PC-3 (cell line): ENCODE measurements around the gene RUFY1. TPM values are rescaled to one million over a fixed set of nuclear protein-coding genes. Genes with fewer than 3 reads are reported as not detected.

Experiments
- ATAC-seq: fragments of 200-7000 bp; cut with Tn5 transposase; 2 replicates; pipeline ENCODE4 v1.9.1; 2020; ENCODE audit warnings: mild to moderate bottlenecking, moderate library complexity
- BruUV-seq: library from RNA; stranded (reverse); fragments of 400-500 nt; replicated peaks from 2 replicates; lab custom pipeline; 2021; lab: Mats Ljungman, UMichigan
- CTCF ChIA-PET: fragments of 300-600 bp; sonication (Branson Sonifier 250); formaldehyde crosslinking; loops from one replicate; lab custom pipeline; 2022; ENCODE audit warnings: antibody characterized with exemption; lab: Charles Lee
- POLR2A ChIA-PET: fragments of 300-600 bp; sonication (Branson Sonifier 250); formaldehyde crosslinking; loops from one replicate; lab custom pipeline; 2022; ENCODE audit warnings: antibody characterized with exemption; ENCODE audit not compliant: unreplicated experiment; lab: Charles Lee
- DNase-seq: peaks from one replicate; pipeline ENCODE4 v3.0.0-alpha.2; 2015
- H2AFZ ChIP-seq: fragments of 300-600 bp; sonication (generic); 2 replicates; pipeline ENCODE4 v1.6.0; 2016; ENCODE audit warnings: antibody characterized with exemption, low read length
- H3F3A ChIP-seq: fragments of 300-600 bp; sonication (generic); one replicate; pipeline ENCODE4 v1.6.0; 2017; ENCODE audit warnings: antibody characterized with exemption, low read length, control low read depth, mild to moderate bottlenecking; ENCODE audit not compliant: unreplicated experiment
- H3K27ac ChIP-seq: fragments of 300-600 bp; sonication (generic); 2 replicates; pipeline ENCODE4 v1.5.1; 2016; ENCODE audit warnings: mild to moderate bottlenecking, low read length
- H3K27me3 ChIP-seq: fragments of 300-600 bp; sonication (generic); 2 replicates; pipeline ENCODE4 v1.6.1; 2016; ENCODE audit warnings: low read length, mixed read lengths
- H3K36me3 ChIP-seq: fragments of 300-600 bp; sonication (generic); 2 replicates; pipeline ENCODE4 v1.6.1; 2016; ENCODE audit warnings: low read depth, mixed run types, low read length, mixed read lengths
- H3K4me1 ChIP-seq: fragments of 300-600 bp; sonication (generic); 2 replicates; pipeline ENCODE4 v1.5.1; 2016; ENCODE audit warnings: low read length; ENCODE audit not compliant: insufficient read depth
- H3K4me2 ChIP-seq: fragments of 300-600 bp; sonication (generic); 2 replicates; pipeline ENCODE4 v1.6.0; 2016; ENCODE audit warnings: low read length
- H3K4me3 ChIP-seq: fragments of 300-600 bp; sonication (generic); 2 replicates; pipeline ENCODE4 v1.5.1; 2016; ENCODE audit warnings: mild to moderate bottlenecking, low read length, mixed read lengths
- H3K79me2 ChIP-seq: fragments of 300-600 bp; sonication (generic); 2 replicates; pipeline ENCODE4 v1.6.1; 2017; ENCODE audit warnings: low read length, mixed read lengths
- H3K9ac ChIP-seq: fragments of 300-600 bp; sonication (generic); 2 replicates; pipeline ENCODE4 v1.6.0; 2016; ENCODE audit warnings: mild to moderate bottlenecking, low read length
- H3K9me2 ChIP-seq: fragments of 300-600 bp; sonication (generic); replicated peaks from 2 replicates; pipeline ENCODE4 v1.6.1; 2016; ENCODE audit warnings: mixed run types, low read length, mixed read lengths
- H3K9me3 ChIP-seq: fragments of 300-600 bp; sonication (generic); 2 replicates; pipeline ENCODE4 v1.6.1; 2016; ENCODE audit warnings: low read length, mixed read lengths
- H4K20me1 ChIP-seq: fragments of 300-600 bp; sonication (generic); 2 replicates; pipeline ENCODE4 v1.6.1; 2016; ENCODE audit warnings: low read length, mixed read lengths
- CTCF ChIP-seq: fragments of 300-600 bp; sonication (generic); conservative IDR thresholded peaks from 2 replicates; pipeline ENCODE4 v1.5.1; 2017; ENCODE audit warnings: antibody characterized with exemption, low read depth, mild to moderate bottlenecking, low read length
- EZH2 ChIP-seq: fragments of 300-600 bp; sonication (generic); IDR thresholded peaks from one replicate; pipeline ENCODE4 v1.6.1; 2017; ENCODE audit warnings: antibody characterized with exemption, mild to moderate bottlenecking, low read length; ENCODE audit not compliant: unreplicated experiment
- EZH2phosphoT487 ChIP-seq: fragments of 300-600 bp; sonication (generic); IDR thresholded peaks from 2 replicates; pipeline ENCODE4 v1.6.1; 2018; ENCODE audit warnings: mild to moderate bottlenecking, antibody characterized with exemption, low read length, borderline replicate concordance
- intact Hi-C: fragments of 100-400 bp; cut with micrococcal nuclease; formaldehyde crosslinking; loops from 2 replicates; pipeline ENCODE4 v1.9.0; 2023
- total RNA-seq: library from RNA; depleted of rRNA; stranded (reverse); fragments of >200 nt; gene quantifications from 2 replicates; pipeline ENCODE4 v1.2.3, GENCODE V29; 2014

The RUFY1 gene
- total RNA-seq, 1 experiment from 2014 or later: 27.1 TPM

- DNase-seq (no peak), ATAC-seq (no peak)
- Histone ChIP-seq H3K4me3 (no peak overlapping the region), H3K27me3 (no peaks in the 10 kb centered on the region), H3K27ac (no peak overlapping the region), H3K4me1 (peaks cover 10% of the 10 kb centered on the region), H3K79me2 (no peaks in the 10 kb centered on the region), H3F3A (no peaks in the 10 kb centered on the region), H3K4me2 (no peak overlapping the region), H3K9ac (no peak overlapping the region), H2AFZ (no peak overlapping the region), H4K20me1 (no peaks in the 10 kb centered on the region), H3K9me3 (no peaks in the 10 kb centered on the region), H3K36me3 (no peaks in the 10 kb centered on the region), H3K9me2 (no peaks in the 10 kb centered on the region)
- intact Hi-C loops: no loop called here
- CTCF ChIA-PET: no interaction called here
- POLR2A ChIA-PET: no interaction called here
- TF ChIP-seq EZH2: no peak
- no peak for TF ChIP-seq EZH2phosphoT487
- no peak for TF ChIP-seq CTCF
- BruUV-seq: no TSS peak
These were observed 16.4 kb upstream of the RUFY1 start for GRCh38 chr5:179533907-179534306.

GRCh38 chr5:179534431-179534830 lies 15.9 kb upstream of the RUFY1 start:
- POLR2A ChIA-PET: no interaction called here

More at GRCh38 chr5:179534431-179534830, 15.9 kb upstream of the RUFY1 start:
- Histone ChIP-seq H3K27me3 (no peaks in the 10 kb centered on the region), H3K27ac (no peak overlapping the region), H4K20me1 (no peaks in the 10 kb centered on the region), H3K79me2 (no peaks in the 10 kb centered on the region), H3K9me3 (no peaks in the 10 kb centered on the region), H3K4me2 (no peak overlapping the region), H3F3A (no peaks in the 10 kb centered on the region), H2AFZ (no peak overlapping the region), H3K4me1 (peaks cover 10% of the 10 kb centered on the region), H3K9ac (no peak overlapping the region), H3K4me3 (no peak overlapping the region), H3K9me2 (no peaks in the 10 kb centered on the region), H3K36me3 (no peaks in the 10 kb centered on the region)
- BruUV-seq: no TSS peak
- intact Hi-C loops: no loop called here
- CTCF ChIA-PET: no interaction called here
- ATAC-seq (no peak), DNase-seq (no peak)
- no peak for TF ChIP-seq CTCF
- TF ChIP-seq EZH2: no peak
- TF ChIP-seq EZH2phosphoT487: no peak
